HEK293 (cell line): ENCODE results near the gene NSG1.

Experiments used
- BCL11A ChIP-seq: fragments of 450-650 bp; formaldehyde crosslinking; IDR thresholded peaks from 2 replicates; pipeline ENCODE4 v1.5.1; 2016; ENCODE audit warnings: low read depth, missing biosample characterization, missing genetic modification characterization
- CTCF ChIP-seq: fragments of 450-650 bp; formaldehyde crosslinking; IDR thresholded peaks from 2 replicates; pipeline ENCODE4 v1.5.1; 2016; ENCODE audit warnings: missing biosample characterization, missing genetic modification characterization
- PRDM10 ChIP-seq: fragments of 450-650 bp; formaldehyde crosslinking; IDR thresholded peaks from 2 replicates; pipeline ENCODE4 v1.5.1; 2016; ENCODE audit warnings: missing biosample characterization, missing genetic modification characterization
- ZBTB17 ChIP-seq: fragments of 450-650 bp; formaldehyde crosslinking; IDR thresholded peaks from 2 replicates; pipeline ENCODE4 v1.5.1; 2016; ENCODE audit warnings: missing biosample characterization, missing genetic modification characterization
- ZBTB21 ChIP-seq: fragments of 450-650 bp; formaldehyde crosslinking; IDR thresholded peaks from 2 replicates; pipeline ENCODE4 v1.5.1; 2017; ENCODE audit warnings: missing biosample characterization, missing genetic modification characterization
- ZNF354C ChIP-seq: fragments of 450-650 bp; formaldehyde crosslinking; IDR thresholded peaks from 2 replicates; pipeline ENCODE4 v1.5.1; 2016; ENCODE audit warnings: missing biosample characterization, missing genetic modification characterization, low read depth, borderline replicate concordance
- ZNF585B ChIP-seq: fragments of 450-650 bp; formaldehyde crosslinking; IDR thresholded peaks from 2 replicates; pipeline ENCODE4 v1.5.1; 2016; ENCODE audit warnings: missing biosample characterization, missing genetic modification characterization
- ZNF623 ChIP-seq: fragments of 450-650 bp; formaldehyde crosslinking; IDR thresholded peaks from 2 replicates; pipeline ENCODE4 v1.5.1; 2016; ENCODE audit warnings: missing biosample characterization, missing genetic modification characterization
- ZNF791 ChIP-seq: fragments of 450-650 bp; formaldehyde crosslinking; IDR thresholded peaks from 2 replicates; pipeline ENCODE4 v1.5.1; 2016; ENCODE audit warnings: missing biosample characterization, missing genetic modification characterization
- ZNF837 ChIP-seq: fragments of 450-650 bp; formaldehyde crosslinking; IDR thresholded peaks from 2 replicates; pipeline ENCODE4 v1.5.1; 2016; ENCODE audit warnings: missing biosample characterization, missing genetic modification characterization
- ZSCAN18 ChIP-seq: fragments of 450-650 bp; formaldehyde crosslinking; IDR thresholded peaks from 2 replicates; pipeline ENCODE4 v1.5.1; 2016; ENCODE audit warnings: missing biosample characterization, missing genetic modification characterization
- ZSCAN30 ChIP-seq: fragments of 450-650 bp; IDR thresholded peaks from 2 replicates; pipeline ENCODE4 v1.5.1; 2018; ENCODE audit warnings: missing biosample characterization, mild to moderate bottlenecking, missing genetic modification characterization, moderate library complexity
- TF ChIP-seq, protein P1 (sequence below): fragments of 450-650 bp; formaldehyde crosslinking; IDR thresholded peaks from 2 replicates; pipeline ENCODE4; 2016; ENCODE audit warnings: missing biosample characterization, missing genetic modification characterization
- TF ChIP-seq, protein P2 (sequence below): fragments of 450-650 bp; formaldehyde crosslinking; IDR thresholded peaks from 2 replicates; pipeline ENCODE4 v1.5.1; 2016; ENCODE audit warnings: missing biosample characterization, missing genetic modification characterization

DNA sequence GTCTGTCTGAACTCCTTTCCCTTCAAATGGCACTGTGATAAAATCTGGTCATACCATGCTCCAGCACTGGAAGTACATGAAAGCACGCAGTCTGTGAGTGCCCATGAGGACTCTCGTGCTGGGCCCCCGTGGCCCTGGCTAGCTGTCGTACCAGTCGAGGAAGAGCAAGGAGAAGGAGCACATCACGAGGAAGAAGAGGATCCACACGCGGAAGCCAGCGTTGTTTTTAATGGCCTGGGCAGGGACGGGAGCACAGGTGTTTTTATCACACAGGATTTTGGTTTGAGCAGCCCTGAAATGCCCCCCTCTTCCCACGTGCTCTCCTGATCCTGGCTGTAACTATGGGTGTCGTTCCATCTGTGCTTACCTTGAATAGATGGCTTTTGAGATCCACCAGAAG, 33.0 kb downstream of the NSG1 start:
- no peak for TF ChIP-seq CTCF (tag by site-specific recombination)
- TF ChIP-seq ZNF585B (tag by site-specific recombination), result no peak
- TF ChIP-seq ZNF354C (tag by site-specific recombination), result no peak
- TF ChIP-seq ZBTB17 (tag by site-specific recombination), result no peak
- no peak for TF ChIP-seq PRDM10 (tag by site-specific recombination)
- no peak for TF ChIP-seq ZNF837 (tag by site-specific recombination)
- no peak for TF ChIP-seq ZNF791 (tag by site-specific recombination)
- TF ChIP-seq BCL11A (tag by site-specific recombination), result no peak
- TF ChIP-seq ZBTB21 (tag by site-specific recombination), result no peak
- TF ChIP-seq, protein P1, sequence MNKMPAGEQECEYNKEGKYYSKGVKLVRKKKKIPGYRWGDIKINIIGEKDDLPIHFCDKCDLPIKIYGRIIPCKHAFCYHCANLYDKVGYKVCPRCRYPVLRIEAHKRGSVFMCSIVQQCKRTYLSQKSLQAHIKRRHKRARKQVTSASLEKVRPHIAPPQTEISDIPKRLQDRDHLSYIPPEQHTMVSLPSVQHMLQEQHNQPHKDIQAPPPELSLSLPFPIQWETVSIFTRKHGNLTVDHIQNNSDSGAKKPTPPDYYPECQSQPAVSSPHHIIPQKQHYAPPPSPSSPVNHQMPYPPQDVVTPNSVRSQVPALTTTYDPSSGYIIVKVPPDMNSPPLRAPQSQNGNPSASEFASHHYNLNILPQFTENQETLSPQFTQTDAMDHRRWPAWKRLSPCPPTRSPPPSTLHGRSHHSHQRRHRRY (tag by site-specific recombination), result no peak
- TF ChIP-seq, protein P2, sequence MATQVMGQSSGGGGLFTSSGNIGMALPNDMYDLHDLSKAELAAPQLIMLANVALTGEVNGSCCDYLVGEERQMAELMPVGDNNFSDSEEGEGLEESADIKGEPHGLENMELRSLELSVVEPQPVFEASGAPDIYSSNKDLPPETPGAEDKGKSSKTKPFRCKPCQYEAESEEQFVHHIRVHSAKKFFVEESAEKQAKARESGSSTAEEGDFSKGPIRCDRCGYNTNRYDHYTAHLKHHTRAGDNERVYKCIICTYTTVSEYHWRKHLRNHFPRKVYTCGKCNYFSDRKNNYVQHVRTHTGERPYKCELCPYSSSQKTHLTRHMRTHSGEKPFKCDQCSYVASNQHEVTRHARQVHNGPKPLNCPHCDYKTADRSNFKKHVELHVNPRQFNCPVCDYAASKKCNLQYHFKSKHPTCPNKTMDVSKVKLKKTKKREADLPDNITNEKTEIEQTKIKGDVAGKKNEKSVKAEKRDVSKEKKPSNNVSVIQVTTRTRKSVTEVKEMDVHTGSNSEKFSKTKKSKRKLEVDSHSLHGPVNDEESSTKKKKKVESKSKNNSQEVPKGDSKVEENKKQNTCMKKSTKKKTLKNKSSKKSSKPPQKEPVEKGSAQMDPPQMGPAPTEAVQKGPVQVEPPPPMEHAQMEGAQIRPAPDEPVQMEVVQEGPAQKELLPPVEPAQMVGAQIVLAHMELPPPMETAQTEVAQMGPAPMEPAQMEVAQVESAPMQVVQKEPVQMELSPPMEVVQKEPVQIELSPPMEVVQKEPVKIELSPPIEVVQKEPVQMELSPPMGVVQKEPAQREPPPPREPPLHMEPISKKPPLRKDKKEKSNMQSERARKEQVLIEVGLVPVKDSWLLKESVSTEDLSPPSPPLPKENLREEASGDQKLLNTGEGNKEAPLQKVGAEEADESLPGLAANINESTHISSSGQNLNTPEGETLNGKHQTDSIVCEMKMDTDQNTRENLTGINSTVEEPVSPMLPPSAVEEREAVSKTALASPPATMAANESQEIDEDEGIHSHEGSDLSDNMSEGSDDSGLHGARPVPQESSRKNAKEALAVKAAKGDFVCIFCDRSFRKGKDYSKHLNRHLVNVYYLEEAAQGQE (tag by site-specific recombination), result no peak
- TF ChIP-seq ZSCAN18, result no peak
- no peak for TF ChIP-seq ZSCAN30 (tag by site-specific recombination)
- TF ChIP-seq ZNF623 (tag by site-specific recombination), result no peak
